Esophagus squamous epithelium (tissue), 5 donors: Measurements from ENCODE around the gene ZNF683. TPM values are rescaled to one million over a fixed set of nuclear protein-coding genes. Genes with fewer than 3 reads are reported as not detected.

Experiments used
- DNase-seq: peaks from one replicate; lab custom pipeline; 2025; lab: John Stamatoyannopoulos, UW
- H3K27ac ChIP-seq, 4 donors: fragments of 200-600 bp; sonication (generic); one replicate each; pipeline ENCODE4 v1.5.1; 2016 to 2019; ENCODE audit warnings: mild to moderate bottlenecking in 1 of 4
- H3K27me3 ChIP-seq, 4 donors: fragments of 200-600 bp; sonication (generic); 1 replicate in 3 of 4; 2 replicates in 1 of 4; pipeline versions ENCODE4 v1.5.1 to v1.6.0; 2017 to 2021; ENCODE audit warnings: antibody characterized with exemption in 1 of 4
- H3K36me3 ChIP-seq, 3 donors: fragments of 200-600 bp; sonication (generic); one replicate each; pipeline ENCODE4 v1.5.1; 2016 to 2019
- H3K4me1 ChIP-seq, 3 donors: fragments of 200-600 bp; sonication (generic); one replicate each; pipeline ENCODE4 v1.5.1; 2017 to 2019
- H3K4me3 ChIP-seq, 4 donors: fragments of 200-600 bp; sonication (generic); 1 replicate in 3 of 4; 2 replicates in 1 of 4; pipeline ENCODE4 v1.5.1; 2016 to 2019; ENCODE audit warnings: mild to moderate bottlenecking in 2 of 4, moderate library complexity in 1 of 4
- H3K9me3 ChIP-seq, 3 donors: fragments of 200-600 bp; sonication (generic); one replicate each; pipeline ENCODE4 v1.5.1; 2016 to 2019
- CTCF ChIP-seq, 6 experiments: fragments of 450-650 bp in 4 of 6; fragments of 200-600 bp in 2 of 6; sonication (generic) in 2 of 6; IDR thresholded peaks; one replicate each; pipeline ENCODE4 v1.5.1; 2016 to 2019; ENCODE audit warnings: antibody characterized with exemption in 6 of 6, mild to moderate bottlenecking in 4 of 6, moderate library complexity in 4 of 6
- POLR2A ChIP-seq, 4 donors: fragments of 450-650 bp; IDR thresholded peaks; one replicate each; pipeline ENCODE4 v1.6.1; 2017; ENCODE audit warnings: antibody characterized with exemption in 4 of 4, mild to moderate bottlenecking in 4 of 4, moderate library complexity in 3 of 4
- WGBS, 2 donors: methylation state at CpG; one replicate each; pipeline ENCODE4 v1.1.5; 2018; 5-methylcytosine and 5-hydroxymethylcytosine counted together
- intact Hi-C: fragments of 100-400 bp; cut with DNase I; formaldehyde crosslinking; loops from one replicate; pipeline ENCODE4 v1.15.0; 2022
- total RNA-seq, 4 donors: library from RNA; depleted of rRNA; stranded (reverse); fragments of >200 nt; gene quantifications; one replicate each; pipeline ENCODE4 v1.1.0, GENCODE V29; 2016
- donor health status: DM: yes; HTN: yes; CAD: no.

ZNF683 gene
- total RNA-seq, 4 donors from 2014 or later, result 0.26 to 0.95 TPM; not detected in 2

- intact Hi-C loops, result no loop called here
- Histone ChIP-seq H3K4me3 (peak overlapping the region in 1 of 4 donors; percentile 9), H3K4me1 (peaks cover 0 to 11% (median 3%) of the 10 kb centered on the region in 3 donors), H3K27me3 (peaks cover 0 to 43% (median 0%) of the 10 kb centered on the region in 4 donors), H3K27ac (no peak overlapping the region), H3K36me3 (no peaks in the 10 kb centered on the region), H3K9me3 (no peaks in the 10 kb centered on the region)
- 53 to 61% methylated on average over 5 to 6 of the region's 6 CpGs for WGBS, 2 donors
- TF ChIP-seq POLR2A (IDR thresholded peaks at IDR 0.05) (no peak), CTCF (IDR thresholded peaks at IDR 0.05) (no peak)
- no peak for DNase-seq
These were observed 1.8 kb downstream of the ZNF683 start for GRCh38 chr1:26370591-26371382.

- H3K36me3 ChIP-seq, result no peaks in the 10 kb centered on the region
- TF ChIP-seq CTCF (IDR thresholded peaks at IDR 0.05), result no peak
- no peak for TF ChIP-seq POLR2A (IDR thresholded peaks at IDR 0.05)
- H3K27ac ChIP-seq, result no peak overlapping the region
- H3K27me3 ChIP-seq, result peaks cover 0 to 64% (median 0%) of the 10 kb centered on the region in 4 donors
- DNase-seq, result no peak
- WGBS, 2 donors, result 69 to 100% methylated on average over 1 to 3 of the region's 3 CpGs
- no peak overlapping the region for H3K4me3 ChIP-seq
- intact Hi-C loops, result no loop called here
- H3K4me1 ChIP-seq, result peaks cover 0 to 20% (median 3%) of the 10 kb centered on the region in 3 donors
- H3K9me3 ChIP-seq, result no peaks in the 10 kb centered on the region
These were observed 4.1 kb downstream of the ZNF683 start for GRCh38 chr1:26368486-26368885.

- Histone ChIP-seq H3K27me3 (peaks cover 0 to 68% (median 0%) of the 10 kb centered on the region in 4 donors), H3K36me3 (no peaks in the 10 kb centered on the region), H3K27ac (no peak overlapping the region), H3K4me1 (peaks cover 0 to 21% (median 3%) of the 10 kb centered on the region in 3 donors), H3K9me3 (no peaks in the 10 kb centered on the region), H3K4me3 (no peak overlapping the region)
- 79 to 91% methylated on average over 4 of the region's 4 CpGs for WGBS, 2 donors
- DNase-seq, result no peak
- intact Hi-C loops, result no loop called here
- no peak for TF ChIP-seq POLR2A (IDR thresholded peaks at IDR 0.05)
- TF ChIP-seq CTCF (IDR thresholded peaks at IDR 0.05), result no peak
These were observed 4.5 kb downstream of the ZNF683 start for GRCh38 chr1:26368006-26368405.

GRCh38 chr1:26367441-26367840, 5.1 kb downstream of the ZNF683 start:
- no peak overlapping the region for H3K27ac ChIP-seq
- TF ChIP-seq CTCF (IDR thresholded peaks at IDR 0.05) (no peak), POLR2A (IDR thresholded peaks at IDR 0.05) (no peak)
- H3K27me3 ChIP-seq, result peaks cover 0 to 74% (median 0%) of the 10 kb centered on the region in 4 donors
- H3K36me3 ChIP-seq, result no peaks in the 10 kb centered on the region
- no peak for DNase-seq
- no peaks in the 10 kb centered on the region for H3K9me3 ChIP-seq
- no peak overlapping the region for H3K4me3 ChIP-seq
- H3K4me1 ChIP-seq, result peaks cover 0 to 19% (median 3%) of the 10 kb centered on the region in 3 donors
- 88% methylated on average over 3 of the region's 6 CpGs; no CpG with 5 or more reads in 1 of the 2 donors for WGBS, 2 donors
- intact Hi-C loops, result no loop called here

- Histone ChIP-seq H3K4me3 (no peak overlapping the region), H3K27me3 (peaks cover 3 to 93% (median 6%) of the 10 kb centered on the region in 4 donors)
- DNase-seq, result no peak
These were observed 7.6 kb downstream of the ZNF683 start for GRCh38 chr1:26364956-26365355.

More at GRCh38 chr1:26364956-26365355, 7.6 kb downstream of the ZNF683 start:
- Histone ChIP-seq H3K4me1 (peaks cover 9 to 23% (median 11%) of the 10 kb centered on the region in 3 donors), H3K27ac (no peak overlapping the region), H3K9me3 (no peaks in the 10 kb centered on the region), H3K36me3 (no peaks in the 10 kb centered on the region)
- TF ChIP-seq POLR2A (IDR thresholded peaks at IDR 0.05) (no peak), CTCF (IDR thresholded peaks at IDR 0.05) (no peak)
- intact Hi-C loops, result no loop called here
- WGBS, 2 donors, result 58 to 60% methylated on average over 5 of the region's 9 CpGs
